Mesendoderm (in vitro differentiated cells): ENCODE measurements around the gene ARID4A.
"Not testable (repeated sequence)": the region's sequence is repeated elsewhere in the genome, so short reads cannot be mapped to it uniquely, and the experiment has no call there.

Experiments
- DNase-seq: peaks from one replicate; pipeline ENCODE4 v3.0.0; 2013
- H2AK5ac ChIP-seq: 2 replicates; pipeline ENCODE4 v1.6.1; 2013; ENCODE audit warnings: low read length, inconsistent platforms
- H2BK120ac ChIP-seq: 2 replicates; pipeline ENCODE4 v1.6.1; 2013; ENCODE audit warnings: low read depth, mild to moderate bottlenecking, low read length, moderate library complexity, mixed read lengths
- H2BK15ac ChIP-seq: replicated peaks from 2 replicates; pipeline ENCODE4 v1.6.1; 2013; ENCODE audit warnings: low read depth, mild to moderate bottlenecking, moderate library complexity
- H2BK5ac ChIP-seq: 2 replicates; pipeline ENCODE4 v1.6.1; 2013; ENCODE audit warnings: low read length, inconsistent platforms
- H3K18ac ChIP-seq: 2 replicates; pipeline ENCODE4 v1.6.1; 2013; ENCODE audit warnings: mild to moderate bottlenecking, low read length, mixed read lengths
- H3K23ac ChIP-seq: one replicate; pipeline ENCODE4 v1.6.1; 2013; ENCODE audit warnings: low read length
- H3K27ac ChIP-seq: 2 replicates; pipeline ENCODE4 v1.5.1; 2013; ENCODE audit warnings: low read depth, mild to moderate bottlenecking, inconsistent platforms, low read length, moderate library complexity
- H3K27me3 ChIP-seq: 2 replicates; pipeline ENCODE4 v1.6.1; 2013; ENCODE audit warnings: low read length, control low read depth, mild to moderate bottlenecking, inconsistent platforms; ENCODE audit not compliant: insufficient read depth, poor library complexity
- H3K36me3 ChIP-seq: 2 replicates; pipeline ENCODE4 v1.6.1; 2013; ENCODE audit warnings: low read length, inconsistent platforms; ENCODE audit not compliant: control insufficient read depth, insufficient read depth
- H3K4ac ChIP-seq: one replicate; pipeline ENCODE4 v1.6.1; 2013; ENCODE audit warnings: low read depth, mild to moderate bottlenecking, low read length, moderate library complexity
- H3K4me1 ChIP-seq: 2 replicates; pipeline ENCODE4 v1.6.1; 2013; ENCODE audit warnings: low read depth, low read length, inconsistent platforms; ENCODE audit not compliant: control insufficient read depth
- H3K4me2 ChIP-seq: 2 replicates; pipeline ENCODE4 v1.6.1; 2013; ENCODE audit warnings: low read length
- H3K4me3 ChIP-seq: 2 replicates; pipeline ENCODE4 v1.5.1; 2013; ENCODE audit warnings: mild to moderate bottlenecking, low read length
- H3K56ac ChIP-seq: one replicate; pipeline ENCODE4 v1.6.1; 2013; ENCODE audit warnings: low read length
- H3K79me1 ChIP-seq: 2 replicates; pipeline ENCODE4 v1.6.1; 2013; ENCODE audit warnings: low read length, inconsistent platforms
- H3K79me2 ChIP-seq: 2 replicates; pipeline ENCODE4 v1.6.1; 2013; ENCODE audit warnings: mild to moderate bottlenecking, low read length; ENCODE audit not compliant: control insufficient read depth, insufficient read depth
- H3K9ac ChIP-seq: 2 replicates; pipeline ENCODE4 v1.6.1; 2013; ENCODE audit warnings: low read length, inconsistent platforms
- H4K5ac ChIP-seq: one replicate; pipeline ENCODE4 v1.6.1; 2013; ENCODE audit warnings: low read length
- H4K8ac ChIP-seq: one replicate; pipeline ENCODE4 v1.6.1; 2013; ENCODE audit warnings: low read depth, mild to moderate bottlenecking, control low read depth, low read length, moderate library complexity
- WGBS: extraction: QIAGEN DNeasy Blood & Tissue Kit; methylation state at CpG from one replicate; pipeline ENCODE4 v1.1.7; 2013; ENCODE audit warnings: low lambda C conversion rate, missing lambda C conversion rate; ENCODE audit not compliant: insufficient coverage; ENCODE audit errors: extremely low coverage; 5-methylcytosine and 5-hydroxymethylcytosine counted together

The ARID4A gene

DNA sequence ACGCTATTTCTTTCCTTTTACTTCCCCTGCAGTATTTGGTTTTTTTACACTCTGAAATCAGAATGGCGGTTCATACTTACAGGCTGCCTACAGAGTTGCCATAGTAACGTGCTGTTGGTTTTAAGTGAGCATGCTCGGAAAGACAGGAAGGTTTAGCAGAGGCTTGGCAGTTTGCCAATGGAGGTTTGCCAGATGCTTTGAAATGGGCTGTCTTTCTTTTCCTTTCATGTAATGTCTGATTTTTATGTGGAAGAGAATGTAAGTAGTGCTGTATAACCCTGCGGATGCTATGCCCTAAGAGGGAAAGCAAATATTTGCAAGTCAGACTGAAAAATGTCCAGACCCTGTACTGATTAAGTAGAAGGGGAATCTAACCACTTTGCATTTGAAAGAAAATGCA lies 32.8 kb downstream of the ARID4A start:
- H3K4me1 ChIP-seq = no peaks in the 10 kb centered on the region
- no peak overlapping the region for H3K27ac ChIP-seq
- no peak overlapping the region for H4K8ac ChIP-seq
- H3K4me2 ChIP-seq = no peak overlapping the region
- WGBS = no CpG with 5 or more reads among the region's 5 CpGs
- H2BK120ac ChIP-seq = no peak overlapping the region
- H3K18ac ChIP-seq = no peak overlapping the region
- H3K4me3 ChIP-seq = no peak overlapping the region
- H3K56ac ChIP-seq = no peak overlapping the region
- no peaks in the 10 kb centered on the region for H3K79me2 ChIP-seq
- H3K23ac ChIP-seq = no peak overlapping the region
- H2BK5ac ChIP-seq = no peak overlapping the region
- peak; percentile 92 for DNase-seq
- no peak overlapping the region for H3K4ac ChIP-seq
- H2BK15ac ChIP-seq = no peak overlapping the region
- no peaks in the 10 kb centered on the region for H3K79me1 ChIP-seq
- H3K27me3 ChIP-seq = no peaks in the 10 kb centered on the region
- no peak overlapping the region for H2AK5ac ChIP-seq
- H4K5ac ChIP-seq = no peak overlapping the region
- no peaks in the 10 kb centered on the region for H3K36me3 ChIP-seq
- no peak overlapping the region for H3K9ac ChIP-seq

DNA sequence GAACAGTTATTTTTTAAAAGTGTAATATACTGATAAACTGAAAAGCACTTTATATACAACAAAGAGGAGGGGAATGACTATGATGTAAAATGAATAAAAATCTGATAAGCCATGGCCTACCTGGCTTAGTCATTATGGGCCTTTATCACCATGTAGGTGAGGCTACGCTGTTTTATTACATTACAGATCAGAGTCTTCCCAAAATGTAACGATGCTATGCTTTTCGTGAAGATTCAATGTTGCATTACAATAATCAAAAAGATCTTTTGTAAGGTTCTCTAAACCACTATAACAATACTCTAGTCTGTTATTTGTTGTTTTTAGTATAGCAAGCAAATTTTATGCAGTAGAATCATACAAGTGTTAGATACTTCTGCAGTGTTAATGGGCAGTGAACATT lies 34.2 kb downstream of the ARID4A start:
- H3K9ac ChIP-seq = no peak overlapping the region
- no peaks in the 10 kb centered on the region for H3K79me2 ChIP-seq
- H2AK5ac ChIP-seq = no peak overlapping the region
- no peak overlapping the region for H2BK120ac ChIP-seq
- no peak for DNase-seq
- H3K27ac ChIP-seq = no peak overlapping the region
- H2BK15ac ChIP-seq = no peak overlapping the region
- H3K4me1 ChIP-seq = no peaks in the 10 kb centered on the region
- no peak overlapping the region for H3K4ac ChIP-seq
- no peak overlapping the region for H2BK5ac ChIP-seq
- H3K36me3 ChIP-seq = no peaks in the 10 kb centered on the region
- WGBS = no CpG with 5 or more reads among the region's 3 CpGs
- no peak overlapping the region for H4K8ac ChIP-seq
- H3K4me3 ChIP-seq = no peak overlapping the region
- H3K23ac ChIP-seq = no peak overlapping the region
- H4K5ac ChIP-seq = no peak overlapping the region
- H3K4me2 ChIP-seq = no peak overlapping the region
- H3K18ac ChIP-seq = no peak overlapping the region
- H3K27me3 ChIP-seq = no peaks in the 10 kb centered on the region
- no peaks in the 10 kb centered on the region for H3K79me1 ChIP-seq
- H3K56ac ChIP-seq = no peak overlapping the region

- H3K36me3 ChIP-seq, DNase-seq: not testable (repeated sequence)
Observed at GRCh38 chr14:58339666-58340065, 41.3 kb downstream of the ARID4A start.

DNA sequence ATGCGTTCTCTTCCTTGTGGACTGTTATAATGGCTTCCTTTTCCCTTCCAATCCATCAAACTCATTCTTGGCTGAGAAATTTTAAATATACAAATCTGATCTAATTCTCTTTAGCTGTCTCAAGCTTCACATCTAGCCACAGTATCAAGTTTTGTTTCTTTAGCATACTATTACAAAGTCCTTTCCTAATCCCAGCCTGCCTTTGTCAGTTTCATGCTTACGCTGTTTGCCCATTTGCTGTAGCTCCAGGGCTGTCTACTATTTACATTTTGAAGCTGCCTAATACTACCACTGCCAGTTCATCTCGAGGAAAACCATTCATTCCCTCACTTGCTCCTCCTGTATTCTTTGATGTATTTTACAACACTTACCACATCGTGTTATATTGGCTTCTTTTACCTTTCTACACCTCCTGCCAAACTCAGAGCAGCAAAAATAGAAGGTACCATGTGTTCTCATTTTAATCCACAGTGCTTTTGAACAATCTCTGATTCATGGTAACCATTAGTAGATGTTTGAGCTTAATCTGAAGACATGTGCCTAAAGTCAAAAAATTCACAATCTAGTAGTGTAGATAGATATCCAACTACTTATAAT lies 42.9 kb downstream of the ARID4A start:
- Histone ChIP-seq H2AK5ac (no peak overlapping the region), H3K4me2 (no peak overlapping the region), H3K79me1 (no peaks in the 10 kb centered on the region), H2BK15ac (no peak overlapping the region), H3K27me3 (no peaks in the 10 kb centered on the region), H3K27ac (no peak overlapping the region), H3K36me3 (no peaks in the 10 kb centered on the region), H3K4me3 (no peak overlapping the region), H4K8ac (no peak overlapping the region), H3K4me1 (no peaks in the 10 kb centered on the region), H2BK120ac (no peak overlapping the region), H4K5ac (no peak overlapping the region), H3K23ac (no peak overlapping the region), H3K4ac (no peak overlapping the region), H3K9ac (no peak overlapping the region), H3K79me2 (no peaks in the 10 kb centered on the region), H3K18ac (no peak overlapping the region), H3K56ac (no peak overlapping the region), H2BK5ac (no peak overlapping the region)
- no CpG with 5 or more reads among the region's 4 CpGs for WGBS
- no peak for DNase-seq

More at GRCh38 chr14:58339666-58340065, 41.3 kb downstream of the ARID4A start:
- H3K4ac ChIP-seq, H3K56ac ChIP-seq, H2BK120ac ChIP-seq, H3K4me3 ChIP-seq, H3K18ac ChIP-seq, H3K27ac ChIP-seq, H2BK5ac ChIP-seq, H4K5ac ChIP-seq, H2BK15ac ChIP-seq, H3K79me2 ChIP-seq, H4K8ac ChIP-seq, H3K27me3 ChIP-seq, H3K4me2 ChIP-seq, H2AK5ac ChIP-seq, H3K4me1 ChIP-seq, H3K79me1 ChIP-seq, H3K23ac ChIP-seq, H3K9ac ChIP-seq: not testable (repeated sequence)
- WGBS = no CpG with 5 or more reads among the region's 4 CpGs

DNA sequence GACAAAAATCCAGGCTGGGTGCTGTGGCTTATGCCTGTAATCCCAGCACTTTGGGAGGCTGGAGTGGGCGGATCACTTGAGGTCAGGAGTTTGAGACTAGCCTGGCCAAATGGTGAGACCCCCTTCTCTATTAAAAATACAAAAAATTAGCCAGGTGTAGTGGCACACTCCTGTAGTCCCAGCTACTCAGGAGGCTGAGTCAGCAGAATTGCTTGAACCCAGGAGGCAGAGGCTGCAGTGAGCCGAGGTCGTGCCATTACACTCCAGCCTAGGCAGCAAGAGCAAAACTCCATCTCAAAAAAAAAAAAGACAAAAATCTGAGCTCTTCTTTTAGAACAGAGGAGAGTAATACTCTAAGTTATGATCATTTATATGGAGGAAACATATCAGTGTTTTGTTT lies 45.2 kb downstream of the ARID4A start:
- H3K9ac ChIP-seq, H3K27me3 ChIP-seq, H3K23ac ChIP-seq, H3K18ac ChIP-seq, H3K56ac ChIP-seq, H2BK120ac ChIP-seq, H3K4ac ChIP-seq, H3K4me3 ChIP-seq, H2BK15ac ChIP-seq, H3K79me1 ChIP-seq, H2AK5ac ChIP-seq, H3K4me2 ChIP-seq, H4K8ac ChIP-seq, DNase-seq, H3K36me3 ChIP-seq, H3K79me2 ChIP-seq, H2BK5ac ChIP-seq, H4K5ac ChIP-seq, H3K4me1 ChIP-seq, H3K27ac ChIP-seq: not testable (repeated sequence)
- WGBS = no CpG with 5 or more reads among the region's 3 CpGs
